GM18517 (cell line): ENCODE results near the gene SYNE1.
"Not testable (repeated sequence)": the region's sequence is repeated elsewhere in the genome, so short reads cannot be mapped to it uniquely, and the experiment has no call there.

Source experiments
- ATAC-seq: cut with Tn5 transposase; IDR thresholded peaks from one replicate; pipeline ENCODE4 v1.9.1; 2021; ENCODE audit warnings: mild to moderate bottlenecking, moderate library complexity; ENCODE audit not compliant: unreplicated experiment

The SYNE1 gene

GRCh38 chr6:152631376-152631775, 5.8 kb downstream of the SYNE1 start:
- ATAC-seq = no peak

GRCh38 chr6:152630832-152631231, 6.3 kb downstream of the SYNE1 start:
- ATAC-seq = no peak

GRCh38 chr6:152625213-152625612, 11.9 kb downstream of the SYNE1 start:
- ATAC-seq = no peak

GRCh38 chr6:152614776-152615175, 22.4 kb downstream of the SYNE1 start:
- not testable (repeated sequence) for ATAC-seq

GRCh38 chr6:152609125-152609670, 28.0 kb downstream of the SYNE1 start:
- ATAC-seq = no peak

GRCh38 chr6:152605941-152606340, 31.2 kb downstream of the SYNE1 start:
- no peak for ATAC-seq

GRCh38 chr6:152605342-152605741, 31.8 kb downstream of the SYNE1 start:
- no peak for ATAC-seq

GRCh38 chr6:152603911-152604310, 33.3 kb downstream of the SYNE1 start:
- ATAC-seq = no peak

GRCh38 chr6:152600022-152600421, 37.1 kb downstream of the SYNE1 start:
- ATAC-seq = no peak

- no peak for ATAC-seq
These were observed 38.1 kb downstream of the SYNE1 start for GRCh38 chr6:152598901-152599537.

- no peak for ATAC-seq
These were observed 38.7 kb downstream of the SYNE1 start for GRCh38 chr6:152598421-152598820.

- ATAC-seq = no peak
These were observed 40.4 kb downstream of the SYNE1 start for GRCh38 chr6:152596726-152597125.

GRCh38 chr6:152595499-152595898, 41.7 kb downstream of the SYNE1 start:
- ATAC-seq = no peak

GRCh38 chr6:152594701-152595100, 42.5 kb downstream of the SYNE1 start:
- ATAC-seq = no peak

GRCh38 chr6:152588456-152588855, 48.7 kb downstream of the SYNE1 start:
- ATAC-seq = no peak

GRCh38 chr6:152587473-152587872, 49.7 kb downstream of the SYNE1 start:
- no peak for ATAC-seq

- ATAC-seq = no peak
These were observed 51.9 kb downstream of the SYNE1 start for GRCh38 chr6:152585236-152585635.

GRCh38 chr6:152583888-152584287, 53.3 kb downstream of the SYNE1 start:
- no peak for ATAC-seq

GRCh38 chr6:152576525-152576924, 60.6 kb downstream of the SYNE1 start:
- no peak for ATAC-seq

- ATAC-seq = no peak
These were observed 61.5 kb downstream of the SYNE1 start for GRCh38 chr6:152575621-152576150.

- ATAC-seq = no peak
These were observed 62.0 kb downstream of the SYNE1 start for GRCh38 chr6:152575161-152575560.

GRCh38 chr6:152573762-152574161, 63.4 kb downstream of the SYNE1 start:
- ATAC-seq = no peak
